ENCODE measurements around the gene UBR4. TPM values are rescaled to one million over a fixed set of nuclear protein-coding genes. Genes with fewer than 3 reads are reported as not detected.

UBR4 gene
- total RNA-seq, 1 experiment from 2014 or later, result 90.5 TPM

DNA sequence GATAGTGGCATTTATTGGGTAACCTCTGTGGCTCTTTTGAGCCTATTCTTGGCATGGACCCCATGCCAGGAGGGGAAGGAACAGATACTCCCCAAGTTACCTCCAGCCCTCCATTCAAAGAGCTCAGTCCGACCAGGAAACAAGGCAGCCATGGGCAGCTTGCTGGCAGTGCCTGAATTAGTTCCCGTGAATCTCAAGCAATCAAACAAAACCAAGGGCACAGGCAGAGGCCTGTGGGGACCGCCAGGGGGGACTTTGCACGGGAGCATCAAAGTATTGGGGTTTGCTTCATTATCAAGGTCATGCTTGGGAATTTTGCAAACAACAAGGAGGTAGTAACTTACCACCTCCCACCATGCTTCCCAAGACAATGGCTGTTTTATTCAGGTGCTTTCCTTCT, 172.4 kb downstream of the UBR4 start:
- no peak for DNase-seq (ENCODE audit: low read depth)

DNA sequence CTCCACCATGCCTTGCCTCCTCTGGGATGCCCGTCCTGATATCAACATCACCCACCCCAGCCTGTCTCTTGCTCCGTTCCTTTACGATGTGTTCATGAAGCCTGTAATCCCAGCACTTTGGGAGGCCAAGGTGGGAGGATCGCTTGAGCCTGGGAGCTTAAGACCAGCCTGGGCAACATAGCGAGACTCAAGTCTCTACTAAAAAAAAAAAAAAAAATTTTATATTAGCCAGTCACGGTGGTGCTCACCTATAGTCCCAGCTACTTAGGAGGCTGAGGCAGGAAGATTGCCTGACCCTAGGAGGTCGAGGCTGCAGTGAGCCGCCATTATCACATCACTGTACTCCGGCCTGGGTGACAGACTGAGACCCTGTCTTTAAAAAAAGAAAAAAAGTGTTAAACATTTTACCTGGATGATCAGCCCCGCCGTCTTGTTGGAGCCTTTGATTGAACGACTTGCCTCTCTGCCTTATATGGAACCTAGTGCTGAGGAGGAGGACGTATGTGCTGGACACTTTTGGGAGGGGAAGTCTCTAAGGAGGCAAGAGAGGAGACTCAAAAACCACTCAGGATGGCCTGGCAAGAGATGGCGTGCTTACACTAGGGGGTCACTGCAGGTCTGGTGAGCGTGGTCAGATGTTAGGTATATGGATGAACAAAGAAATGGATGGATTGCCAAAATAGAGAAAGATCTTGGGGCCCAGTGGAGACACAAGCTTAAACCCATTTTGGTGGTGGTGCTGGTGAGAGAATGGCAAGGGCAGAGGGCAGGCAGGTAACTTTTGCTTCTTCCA, 173.1 kb downstream of the UBR4 start:
- no peak for DNase-seq (ENCODE audit: low read depth)

DNA sequence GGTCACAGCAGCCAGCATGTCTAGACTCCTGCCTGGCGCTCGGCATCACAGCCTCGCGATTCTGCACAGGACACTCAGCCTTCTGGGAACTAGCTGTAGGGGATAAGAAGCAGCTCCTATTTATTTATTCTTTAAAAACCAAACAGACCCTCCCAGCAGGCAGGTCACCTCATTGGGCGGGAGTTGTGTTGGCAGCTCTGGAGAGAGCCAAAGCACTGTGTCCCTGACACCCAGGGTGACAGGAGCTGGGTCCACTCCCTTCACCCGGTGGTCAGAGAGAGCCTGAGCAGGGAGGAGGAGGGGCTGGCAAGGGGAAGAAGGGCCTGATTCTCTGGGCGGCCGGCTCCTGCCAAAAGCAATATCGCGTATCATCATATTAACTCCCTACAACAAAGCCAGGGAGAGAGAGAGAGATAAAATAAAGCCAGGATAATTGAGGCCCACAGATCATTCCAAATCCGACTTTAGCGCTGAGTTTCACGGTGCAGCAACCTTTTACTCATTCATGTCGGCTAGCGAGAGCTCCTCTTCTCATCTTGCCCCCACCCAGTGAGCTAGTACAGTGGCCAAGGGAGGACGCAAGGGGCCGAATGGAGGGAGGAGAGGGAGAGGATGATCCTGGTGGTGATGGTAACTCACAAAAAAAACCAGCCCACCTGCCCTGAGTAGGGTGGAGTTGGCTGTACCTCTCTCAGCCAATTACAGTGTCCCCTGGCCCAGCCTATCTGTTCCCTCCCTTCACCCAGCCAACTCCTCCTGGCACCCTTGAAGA, 173.8 kb downstream of the UBR4 start:
- no peak for DNase-seq (ENCODE audit: low read depth)

DNA sequence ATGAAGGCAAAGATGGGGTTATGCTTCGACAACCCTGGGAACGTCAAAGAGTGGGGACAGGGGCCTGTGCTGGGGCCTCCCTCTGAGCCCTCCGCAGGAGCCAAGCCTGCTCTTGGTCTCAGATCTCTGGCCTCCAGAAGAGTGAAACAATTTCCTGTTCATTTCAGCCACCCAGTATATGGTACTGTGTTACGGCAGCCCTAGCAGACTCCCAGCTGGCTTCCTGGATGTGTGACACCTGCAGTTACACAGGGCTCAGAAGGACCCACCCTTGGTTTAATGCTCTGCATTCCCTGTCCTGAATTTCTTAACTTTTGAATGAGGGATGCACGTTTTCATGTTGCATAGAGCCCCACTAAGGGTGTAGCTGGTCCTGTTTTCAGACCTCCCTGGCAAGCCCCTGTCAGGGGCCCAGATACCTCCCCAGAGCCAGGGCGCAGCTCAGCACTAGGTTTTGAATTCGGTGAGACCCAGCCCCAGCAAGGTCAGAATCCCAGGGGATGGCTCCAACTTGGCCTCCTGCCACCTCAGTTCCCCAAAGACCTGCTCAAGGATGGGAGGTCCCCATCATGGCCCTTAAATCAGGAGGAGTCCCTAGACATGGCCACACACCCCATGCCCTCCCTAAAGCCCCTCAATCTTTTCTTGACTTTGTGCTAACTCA, 174.6 kb downstream of the UBR4 start:
- no peak for DNase-seq (ENCODE audit: low read depth)

DNA sequence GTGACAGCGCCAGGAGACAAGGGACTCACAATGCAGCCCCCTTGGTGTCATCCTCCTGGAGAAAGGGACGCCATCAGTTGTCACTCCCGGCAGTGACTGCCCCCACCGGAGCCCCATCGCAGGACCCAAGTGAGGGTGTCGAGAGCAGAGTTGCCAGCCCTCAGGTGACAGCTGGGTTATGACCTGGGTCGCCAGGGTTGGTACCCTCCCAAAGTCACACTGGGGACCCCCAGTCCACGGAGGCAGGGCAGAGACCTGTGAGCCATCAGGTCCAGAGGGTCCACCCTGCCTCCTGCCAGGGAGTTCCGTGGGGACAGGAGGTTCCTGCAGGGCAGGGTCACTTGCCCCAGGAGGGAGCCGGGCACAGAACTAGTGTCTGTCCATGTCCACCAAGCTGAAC, 175.3 kb downstream of the UBR4 start:
- no peak for DNase-seq (ENCODE audit: low read depth)

DNA sequence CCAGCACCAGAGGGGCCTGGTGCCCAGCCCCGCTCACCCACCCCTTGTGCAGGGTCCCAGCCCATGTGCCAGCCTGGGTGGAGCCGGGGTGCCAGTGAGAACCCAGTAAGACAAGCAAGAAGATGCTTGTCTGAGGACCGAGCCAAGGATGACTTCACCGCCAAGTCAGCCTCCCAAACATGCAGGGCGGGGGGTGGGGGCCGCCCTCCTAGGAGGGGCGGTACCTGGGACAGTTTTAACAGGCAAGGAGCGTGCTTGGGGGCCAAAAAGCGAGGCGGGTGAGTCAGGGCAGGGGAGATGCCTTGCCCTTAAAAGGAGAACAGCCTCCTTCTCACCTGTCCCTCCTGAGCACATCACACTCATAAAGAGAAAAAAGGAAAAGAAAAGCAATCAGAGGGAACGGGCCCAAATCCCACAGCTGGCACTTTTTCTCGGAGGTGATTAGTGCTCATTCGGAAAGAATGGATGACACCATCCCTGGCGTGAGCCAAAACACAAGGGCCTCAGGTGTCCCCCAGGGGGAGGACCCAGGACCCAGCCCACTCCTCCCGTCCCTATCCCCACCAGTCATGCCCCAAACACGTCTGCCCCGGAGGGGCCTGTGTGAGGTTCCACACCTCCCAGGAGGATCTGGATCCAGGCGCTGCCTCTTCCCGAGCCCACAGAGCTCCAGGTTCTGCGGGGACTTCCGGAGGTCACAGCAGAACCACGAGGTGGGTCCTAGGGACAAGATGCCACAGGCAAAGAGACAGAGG, 176.0 kb downstream of the UBR4 start:
- peak; percentile 13 for DNase-seq (ENCODE audit: low read depth)

DNA sequence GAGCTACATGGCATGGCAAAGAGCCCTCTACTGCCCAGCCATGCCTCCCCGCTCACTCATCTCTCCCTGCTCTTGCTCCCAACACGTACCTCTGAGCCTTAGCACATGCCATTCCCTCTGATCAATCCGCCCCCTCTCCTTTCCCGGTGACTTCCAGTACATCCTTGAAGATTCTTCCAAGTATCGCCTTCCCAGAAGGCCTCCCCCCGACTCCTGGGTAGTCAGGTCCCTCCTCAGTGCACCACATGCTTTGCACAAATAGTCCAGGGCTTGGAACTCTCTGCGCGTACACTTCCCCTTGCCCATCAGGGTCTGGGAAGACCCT, 176.6 kb downstream of the UBR4 start:
- DNase-seq (ENCODE audit: low read depth), result no peak

DNA sequence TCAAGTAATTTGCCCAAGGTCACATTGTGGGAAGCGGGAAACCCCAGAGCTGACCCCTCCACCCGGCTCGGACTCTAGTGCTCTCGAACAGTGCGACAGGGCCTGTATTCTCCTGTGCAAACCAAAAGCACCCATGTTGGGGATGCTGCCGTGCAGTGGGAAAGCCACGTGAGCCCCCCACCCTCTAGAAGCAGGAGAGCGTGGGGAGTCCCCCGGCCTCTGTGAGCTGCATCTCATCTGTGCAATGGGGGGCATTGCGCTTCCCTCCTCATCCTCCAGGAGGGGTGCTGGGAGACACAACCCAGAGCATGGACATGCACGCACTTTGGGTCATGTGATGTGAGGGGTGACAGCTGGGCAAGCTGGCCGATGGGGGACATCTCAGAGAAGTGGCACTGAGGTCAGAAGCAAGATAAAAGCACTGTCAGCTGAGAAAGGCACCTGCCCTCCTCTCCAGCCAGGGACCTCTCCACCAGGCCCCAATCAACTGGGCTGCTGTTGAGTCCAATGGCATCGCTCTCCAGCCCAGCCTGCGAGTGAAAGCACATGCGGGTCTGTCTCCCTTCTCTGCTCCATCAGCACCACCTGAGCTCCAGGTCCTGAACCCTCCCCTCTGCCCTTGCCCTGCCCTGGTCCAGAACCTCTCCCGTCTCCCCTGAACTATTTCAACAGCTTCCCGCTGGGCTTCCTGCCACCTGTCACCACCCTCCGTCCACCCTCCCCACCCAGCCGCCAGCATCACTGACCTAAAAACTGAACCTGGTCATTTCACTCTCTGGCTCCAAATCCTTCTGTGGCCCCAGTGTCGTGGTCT, 177.2 kb downstream of the UBR4 start:
- DNase-seq (ENCODE audit: low read depth), result no peak

DNA sequence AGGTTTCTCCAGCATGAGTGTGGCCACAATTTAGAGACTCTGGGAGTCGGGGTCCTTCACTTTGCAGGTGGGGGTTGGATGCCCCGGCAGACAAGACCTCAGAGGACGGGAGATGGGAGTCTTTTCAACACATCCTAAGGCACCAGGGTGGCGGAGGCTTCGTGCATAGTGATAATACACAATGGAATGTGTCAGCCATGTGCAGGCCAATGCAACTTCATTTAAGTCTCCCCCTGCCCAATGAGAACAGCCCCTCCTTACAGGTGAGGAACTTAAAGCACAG, 177.7 kb downstream of the UBR4 start:
- no peak for DNase-seq (ENCODE audit: low read depth)

DNA sequence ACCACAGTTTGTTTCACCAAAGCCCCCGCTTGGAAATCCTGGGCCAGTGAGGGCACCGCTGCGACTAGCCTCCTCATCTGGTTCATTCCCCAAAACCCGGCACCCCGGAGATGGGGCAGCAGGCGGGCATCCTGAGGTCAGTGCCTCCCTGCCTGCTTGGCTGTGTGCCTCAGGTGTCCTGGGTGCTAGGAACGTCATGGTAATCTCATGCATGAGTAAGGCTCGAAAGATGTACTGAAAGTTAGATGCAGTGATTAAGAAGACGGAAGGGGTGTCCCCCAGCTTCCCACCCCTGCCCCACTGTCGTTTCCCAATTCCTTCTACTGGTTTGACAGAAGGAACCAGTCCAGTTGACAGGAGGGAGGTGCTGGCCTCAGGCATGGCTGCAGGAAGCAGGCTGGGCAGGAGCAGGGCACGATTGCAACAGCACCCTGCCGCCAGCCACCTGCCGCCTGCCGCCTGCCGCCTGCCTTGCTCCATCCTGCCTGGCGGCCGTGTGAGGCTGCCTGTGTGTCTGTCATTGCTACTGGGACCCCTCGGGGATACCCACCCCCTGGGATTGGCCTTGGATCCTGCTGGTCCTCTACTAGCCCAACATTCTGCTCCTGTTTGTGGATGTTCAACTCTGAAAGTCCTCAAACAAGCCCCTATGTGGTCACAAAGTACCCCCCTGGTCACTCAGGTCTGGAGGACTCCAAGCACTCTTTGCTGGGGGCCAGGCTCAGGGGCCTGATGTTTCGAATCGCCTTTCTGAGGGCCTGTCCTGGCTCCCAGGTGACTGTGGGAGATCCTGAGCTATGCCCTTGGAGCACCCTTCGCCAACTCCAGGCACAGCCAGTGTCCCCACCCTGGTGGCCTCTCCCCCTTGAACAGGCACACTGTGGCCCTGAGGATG, 180.6 kb downstream of the UBR4 start:
- DNase-seq (ENCODE audit: low read depth), result no peak

DNA sequence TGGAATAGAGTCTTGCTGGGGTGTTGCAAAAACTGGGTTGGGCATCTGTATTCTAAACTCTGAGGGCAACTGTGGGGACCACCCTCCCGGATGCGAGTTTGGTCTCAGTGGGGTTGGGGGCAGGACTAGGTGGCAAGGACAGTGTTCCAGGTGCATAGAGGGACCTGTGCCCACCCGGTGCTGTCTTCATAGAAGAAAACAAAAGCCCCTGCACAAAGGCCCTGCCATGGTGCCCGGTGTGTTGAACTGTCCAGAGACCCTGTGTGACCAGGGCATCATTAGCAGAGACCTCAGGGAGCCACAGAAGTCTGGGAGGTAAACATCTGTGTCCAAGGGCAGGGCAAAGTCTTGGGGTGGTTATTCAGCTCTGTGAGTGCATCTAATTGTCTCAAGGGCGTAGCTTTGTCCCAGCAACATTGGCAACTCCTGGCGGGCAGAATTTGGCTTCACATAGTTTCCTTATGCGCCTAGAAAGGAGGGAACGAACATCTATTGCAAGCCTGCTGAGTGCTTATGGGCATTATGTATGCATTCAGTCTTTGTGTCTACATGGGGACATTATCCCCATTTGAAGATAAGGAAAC, 181.4 kb downstream of the UBR4 start:
- no peak for DNase-seq (ENCODE audit: low read depth)

DNA sequence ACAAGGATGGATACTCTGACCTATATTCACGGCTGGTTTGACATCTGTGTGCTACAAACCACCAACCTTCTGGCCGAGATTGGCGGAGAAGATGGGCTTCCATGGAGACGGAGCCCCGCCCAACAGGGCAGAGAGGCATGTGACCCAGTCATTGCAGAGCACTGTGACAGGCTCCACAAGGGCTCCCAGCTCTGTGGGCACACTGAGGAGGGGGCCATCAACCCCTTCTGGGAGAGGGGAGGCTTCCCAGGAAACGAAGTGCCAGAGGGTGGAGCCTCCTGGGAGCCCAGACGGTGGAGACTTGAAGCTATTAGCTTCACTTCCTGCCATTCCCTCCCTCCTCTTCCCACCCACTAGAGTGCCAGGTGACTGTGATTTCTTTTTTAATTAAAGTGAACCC, 182.0 kb downstream of the UBR4 start:
- DNase-seq (ENCODE audit: low read depth), result no peak

Other genes starting within 250 kb of the UBR4 start
- gene EMC1, start 41.3 kb upstream of the UBR4 start, total RNA-seq (2014; rRNA removed; shearing (Covaris generic)), result 61.0 and 66.3 TPM in 2 replicates
- gene MRTO4, start 41.5 kb upstream of the UBR4 start, total RNA-seq (2014; rRNA removed; shearing (Covaris generic)), result 102 and 110 TPM in 2 replicates
- gene AKR7A3, start 78.5 kb upstream of the UBR4 start, total RNA-seq (2014; rRNA removed; shearing (Covaris generic)), result 0.07 and 0.23 TPM in 2 replicates
- gene AKR7A2, start 101.9 kb upstream of the UBR4 start, total RNA-seq (2014; rRNA removed; shearing (Covaris generic)), result 124 and 139 TPM in 2 replicates
- gene SLC66A1, start 102.1 kb upstream of the UBR4 start, total RNA-seq (2014; rRNA removed; shearing (Covaris generic)), result 23.6 and 26.9 TPM in 2 replicates